ENCODE results near the gene MAP3K1.

Gene MAP3K1

GRCh38 chr5:56800186-56800585, 15.2 kb upstream of the MAP3K1 start:
- Histone ChIP-seq H3K4me3 (ENCODE audit: low read depth in 1 of 5, low read length in 5 of 5) (no peak overlapping the region), H3K4me1 (ENCODE audit: control insufficient read depth in 5 of 5, insufficient read depth in 5 of 5, low read length in 5 of 5) (no peaks in the 10 kb centered on the region), H3K9me3 (ENCODE audit: control insufficient read depth in 5 of 5, low read length in 5 of 5) (no peaks in the 10 kb centered on the region), H3K9ac (ENCODE audit: low read length in 5 of 5) (no peak overlapping the region), H3K36me3 (ENCODE audit: control insufficient read depth in 5 of 5, insufficient read depth in 5 of 5, low read length in 5 of 5) (no peaks in the 10 kb centered on the region), H3K27me3 (ENCODE audit: control insufficient read depth in 5 of 5, insufficient read depth in 4 of 5, low read length in 5 of 5) (no peaks in the 10 kb centered on the region), H3K27ac (ENCODE audit: low read depth, low read length) (no peak overlapping the region)

DNA sequence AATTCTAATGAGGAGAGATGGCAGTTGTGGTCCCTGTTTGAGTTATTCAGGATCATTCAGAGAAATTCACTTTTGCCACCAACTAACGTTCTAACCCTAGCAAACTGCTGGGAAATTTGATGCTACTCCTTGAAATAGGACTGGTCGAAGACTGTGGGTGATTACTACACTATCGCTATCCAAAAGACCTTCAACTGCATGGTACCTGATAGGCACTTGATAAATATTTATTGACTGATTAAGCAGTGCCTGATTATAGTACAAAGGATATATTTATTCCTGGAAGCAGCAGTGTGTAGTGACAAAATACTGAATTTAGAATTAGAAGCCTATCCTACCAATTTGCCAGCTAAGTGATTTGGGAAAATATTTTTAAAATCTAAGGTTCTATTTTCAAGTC, 14.1 kb upstream of the MAP3K1 start:
- no peaks in the 10 kb centered on the region for H3K9me3 ChIP-seq (ENCODE audit: control insufficient read depth in 5 of 5, low read length in 5 of 5)
- no peak overlapping the region for H3K9ac ChIP-seq (ENCODE audit: low read length in 5 of 5)
- no peak overlapping the region for H3K27ac ChIP-seq (ENCODE audit: low read depth, low read length)
- H3K4me3 ChIP-seq (ENCODE audit: low read depth in 1 of 5, low read length in 5 of 5) = no peak overlapping the region
- no peaks in the 10 kb centered on the region for H3K27me3 ChIP-seq (ENCODE audit: control insufficient read depth in 5 of 5, insufficient read depth in 4 of 5, low read length in 5 of 5)
- H3K36me3 ChIP-seq (ENCODE audit: control insufficient read depth in 5 of 5, insufficient read depth in 5 of 5, low read length in 5 of 5) = no peaks in the 10 kb centered on the region
- no peaks in the 10 kb centered on the region for H3K4me1 ChIP-seq (ENCODE audit: control insufficient read depth in 5 of 5, insufficient read depth in 5 of 5, low read length in 5 of 5)

DNA sequence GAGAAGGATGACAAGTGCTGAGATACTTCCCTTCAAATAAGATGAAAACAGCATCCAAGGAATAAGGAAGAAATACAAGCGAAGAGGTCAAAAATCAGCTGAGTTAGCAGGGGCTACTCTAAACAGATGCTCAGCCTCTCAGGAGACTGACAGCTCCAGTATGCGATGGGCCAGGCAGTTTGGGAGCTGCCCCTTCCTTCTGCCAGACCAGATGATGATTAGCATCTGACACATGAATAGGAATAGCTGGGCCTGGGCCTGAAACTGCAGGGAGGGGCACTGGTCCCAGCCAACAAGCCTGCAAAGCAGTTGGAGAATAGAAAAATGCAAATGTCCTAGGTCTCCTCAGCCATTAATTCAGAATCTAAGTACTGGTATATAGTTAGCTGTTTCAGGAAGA, 13.1 kb upstream of the MAP3K1 start:
- no peaks in the 10 kb centered on the region for H3K4me1 ChIP-seq (ENCODE audit: control insufficient read depth in 5 of 5, insufficient read depth in 5 of 5, low read length in 5 of 5)
- no peak overlapping the region for H3K4me3 ChIP-seq (ENCODE audit: low read depth in 1 of 5, low read length in 5 of 5)
- H3K9me3 ChIP-seq (ENCODE audit: control insufficient read depth in 5 of 5, low read length in 5 of 5) = no peaks in the 10 kb centered on the region
- no peaks in the 10 kb centered on the region for H3K27me3 ChIP-seq (ENCODE audit: control insufficient read depth in 5 of 5, insufficient read depth in 4 of 5, low read length in 5 of 5)
- no peaks in the 10 kb centered on the region for H3K36me3 ChIP-seq (ENCODE audit: control insufficient read depth in 5 of 5, insufficient read depth in 5 of 5, low read length in 5 of 5)
- no peak overlapping the region for H3K27ac ChIP-seq (ENCODE audit: low read depth, low read length)
- H3K9ac ChIP-seq (ENCODE audit: low read length in 5 of 5) = no peak overlapping the region

DNA sequence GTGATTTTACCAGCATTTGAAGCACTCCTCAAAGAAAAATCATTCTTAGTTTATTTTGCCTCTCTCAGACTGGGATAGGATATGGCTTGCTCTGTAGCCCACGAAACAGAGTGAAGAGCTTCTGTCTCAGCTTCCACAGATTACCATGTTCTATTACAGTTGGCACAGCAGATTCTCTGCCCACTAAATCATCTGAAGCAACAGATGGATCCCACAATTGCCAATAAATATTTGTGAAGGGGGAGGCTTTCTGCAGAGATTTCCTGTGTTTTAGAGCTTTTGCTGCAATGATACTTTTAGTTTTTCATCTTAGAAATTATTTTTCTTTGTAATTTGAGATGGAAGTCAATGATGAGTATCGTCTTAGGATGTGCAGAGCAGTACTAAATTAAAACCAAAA, 12.3 kb upstream of the MAP3K1 start:
- Histone ChIP-seq H3K9ac (ENCODE audit: low read length in 5 of 5) (no peak overlapping the region), H3K36me3 (ENCODE audit: control insufficient read depth in 5 of 5, insufficient read depth in 5 of 5, low read length in 5 of 5) (no peaks in the 10 kb centered on the region), H3K9me3 (ENCODE audit: control insufficient read depth in 5 of 5, low read length in 5 of 5) (no peaks in the 10 kb centered on the region), H3K27me3 (ENCODE audit: control insufficient read depth in 5 of 5, insufficient read depth in 4 of 5, low read length in 5 of 5) (no peaks in the 10 kb centered on the region), H3K4me3 (ENCODE audit: low read depth in 1 of 5, low read length in 5 of 5) (no peak overlapping the region), H3K4me1 (ENCODE audit: control insufficient read depth in 5 of 5, insufficient read depth in 5 of 5, low read length in 5 of 5) (peaks cover 0 to 3% (median 0%) of the 10 kb centered on the region in 5 donors), H3K27ac (ENCODE audit: low read depth, low read length) (no peak overlapping the region)

GRCh38 chr5:56803894-56804293, 11.5 kb upstream of the MAP3K1 start:
- no peak overlapping the region for H3K4me3 ChIP-seq (ENCODE audit: low read depth in 1 of 5, low read length in 5 of 5)
- no peak overlapping the region for H3K9ac ChIP-seq (ENCODE audit: low read length in 5 of 5)
- no peaks in the 10 kb centered on the region for H3K9me3 ChIP-seq (ENCODE audit: control insufficient read depth in 5 of 5, low read length in 5 of 5)
- no peak overlapping the region for H3K27ac ChIP-seq (ENCODE audit: low read depth, low read length)
- peaks cover 0 to 5% (median 0%) of the 10 kb centered on the region in 5 donors for H3K4me1 ChIP-seq (ENCODE audit: control insufficient read depth in 5 of 5, insufficient read depth in 5 of 5, low read length in 5 of 5)
- no peaks in the 10 kb centered on the region for H3K36me3 ChIP-seq (ENCODE audit: control insufficient read depth in 5 of 5, insufficient read depth in 5 of 5, low read length in 5 of 5)
- H3K27me3 ChIP-seq (ENCODE audit: control insufficient read depth in 5 of 5, insufficient read depth in 4 of 5, low read length in 5 of 5) = no peaks in the 10 kb centered on the region

DNA sequence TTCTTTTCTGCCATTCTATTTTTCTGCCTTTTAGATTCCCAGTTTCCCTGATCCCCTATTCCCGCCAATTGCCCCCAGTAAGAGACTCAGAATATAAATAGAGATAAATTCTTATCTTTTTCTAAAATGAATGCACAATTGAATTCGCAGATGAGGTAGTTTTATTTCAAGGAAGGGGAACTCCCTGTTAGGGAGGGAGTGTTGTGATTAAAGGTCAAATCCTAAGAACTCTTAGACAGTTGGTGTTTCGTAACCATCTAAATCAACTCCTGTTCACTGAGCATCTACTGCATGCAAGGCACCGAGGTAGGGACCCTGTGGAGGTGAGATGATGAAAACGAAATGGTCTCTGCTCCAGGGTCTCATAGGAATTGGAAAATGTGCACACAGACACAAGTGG, 7.7 kb upstream of the MAP3K1 start:
- H3K4me1 ChIP-seq (ENCODE audit: control insufficient read depth in 5 of 5, insufficient read depth in 5 of 5, low read length in 5 of 5) = peaks cover 0 to 5% (median 0%) of the 10 kb centered on the region in 5 donors
- no peaks in the 10 kb centered on the region for H3K36me3 ChIP-seq (ENCODE audit: control insufficient read depth in 5 of 5, insufficient read depth in 5 of 5, low read length in 5 of 5)
- H3K9me3 ChIP-seq (ENCODE audit: control insufficient read depth in 5 of 5, low read length in 5 of 5) = no peaks in the 10 kb centered on the region
- no peak overlapping the region for H3K9ac ChIP-seq (ENCODE audit: low read length in 5 of 5)
- H3K4me3 ChIP-seq (ENCODE audit: low read depth in 1 of 5, low read length in 5 of 5) = no peak overlapping the region
- H3K27ac ChIP-seq (ENCODE audit: low read depth, low read length) = no peak overlapping the region
- H3K27me3 ChIP-seq (ENCODE audit: control insufficient read depth in 5 of 5, insufficient read depth in 4 of 5, low read length in 5 of 5) = no peaks in the 10 kb centered on the region

DNA sequence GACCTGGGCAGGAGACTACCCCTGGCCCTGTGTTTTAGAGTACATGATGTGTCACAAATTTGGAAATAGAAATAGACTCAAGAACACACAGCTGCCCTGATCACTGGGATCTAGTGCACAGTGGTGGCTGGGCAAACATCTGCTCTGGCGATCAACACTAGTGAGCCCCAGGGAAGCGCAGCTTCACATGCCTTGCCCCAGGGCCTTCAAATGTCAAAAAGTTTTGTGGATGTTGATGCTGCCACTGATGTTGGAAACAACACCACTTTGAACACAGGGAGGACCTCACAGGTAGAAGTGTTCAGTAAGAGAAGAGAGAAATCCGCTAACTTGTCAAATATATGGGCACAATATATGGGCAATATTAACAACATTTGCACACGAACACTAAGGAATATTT, 7.1 kb upstream of the MAP3K1 start:
- Histone ChIP-seq H3K9me3 (ENCODE audit: control insufficient read depth in 5 of 5, low read length in 5 of 5) (no peaks in the 10 kb centered on the region), H3K4me3 (ENCODE audit: low read depth in 1 of 5, low read length in 5 of 5) (no peak overlapping the region), H3K27me3 (ENCODE audit: control insufficient read depth in 5 of 5, insufficient read depth in 4 of 5, low read length in 5 of 5) (no peaks in the 10 kb centered on the region), H3K36me3 (ENCODE audit: control insufficient read depth in 5 of 5, insufficient read depth in 5 of 5, low read length in 5 of 5) (no peaks in the 10 kb centered on the region), H3K4me1 (ENCODE audit: control insufficient read depth in 5 of 5, insufficient read depth in 5 of 5, low read length in 5 of 5) (peaks cover 0 to 5% (median 0%) of the 10 kb centered on the region in 5 donors), H3K9ac (ENCODE audit: low read length in 5 of 5) (no peak overlapping the region), H3K27ac (ENCODE audit: low read depth, low read length) (no peak overlapping the region)

GRCh38 chr5:56810826-56811225, 4.5 kb upstream of the MAP3K1 start:
- H3K36me3 ChIP-seq (ENCODE audit: control insufficient read depth in 5 of 5, insufficient read depth in 5 of 5, low read length in 5 of 5) = no peaks in the 10 kb centered on the region
- H3K9ac ChIP-seq (ENCODE audit: low read length in 5 of 5) = no peak overlapping the region
- H3K4me3 ChIP-seq (ENCODE audit: low read depth in 1 of 5, low read length in 5 of 5) = no peak overlapping the region
- no peaks in the 10 kb centered on the region for H3K9me3 ChIP-seq (ENCODE audit: control insufficient read depth in 5 of 5, low read length in 5 of 5)
- peaks cover 0 to 13% (median 8%) of the 10 kb centered on the region in 5 donors for H3K4me1 ChIP-seq (ENCODE audit: control insufficient read depth in 5 of 5, insufficient read depth in 5 of 5, low read length in 5 of 5)
- H3K27me3 ChIP-seq (ENCODE audit: control insufficient read depth in 5 of 5, insufficient read depth in 4 of 5, low read length in 5 of 5) = no peaks in the 10 kb centered on the region
- H3K27ac ChIP-seq (ENCODE audit: low read depth, low read length) = no peak overlapping the region

DNA sequence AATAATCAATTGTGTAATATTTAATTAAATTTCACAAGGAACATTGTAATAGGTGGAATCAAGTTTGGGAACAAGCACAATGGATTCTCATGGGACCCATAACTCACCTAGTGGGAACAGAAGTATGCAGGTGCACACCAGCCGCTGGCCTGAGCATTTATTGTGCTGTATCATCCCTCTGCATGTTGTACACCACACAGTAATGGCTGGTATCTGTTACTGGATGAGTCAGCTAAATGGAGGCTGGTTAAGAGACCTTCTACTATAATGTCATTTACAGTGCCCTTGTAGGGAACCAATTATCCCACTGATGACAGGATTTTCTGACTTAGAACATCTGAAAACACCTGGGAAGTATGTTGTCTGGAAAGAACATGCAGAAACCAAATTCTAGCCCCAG, 3.2 kb upstream of the MAP3K1 start:
- Histone ChIP-seq H3K27ac (ENCODE audit: low read depth, low read length) (no peak overlapping the region), H3K4me1 (ENCODE audit: control insufficient read depth in 5 of 5, insufficient read depth in 5 of 5, low read length in 5 of 5) (peaks cover under 1 to 19% (median 13%) of the 10 kb centered on the region in 5 donors), H3K36me3 (ENCODE audit: control insufficient read depth in 5 of 5, insufficient read depth in 5 of 5, low read length in 5 of 5) (no peaks in the 10 kb centered on the region), H3K27me3 (ENCODE audit: control insufficient read depth in 5 of 5, insufficient read depth in 4 of 5, low read length in 5 of 5) (no peaks in the 10 kb centered on the region), H3K9ac (ENCODE audit: low read length in 5 of 5) (no peak overlapping the region), H3K9me3 (ENCODE audit: control insufficient read depth in 5 of 5, low read length in 5 of 5) (no peaks in the 10 kb centered on the region), H3K4me3 (ENCODE audit: low read depth in 1 of 5, low read length in 5 of 5) (no peak overlapping the region)

DNA sequence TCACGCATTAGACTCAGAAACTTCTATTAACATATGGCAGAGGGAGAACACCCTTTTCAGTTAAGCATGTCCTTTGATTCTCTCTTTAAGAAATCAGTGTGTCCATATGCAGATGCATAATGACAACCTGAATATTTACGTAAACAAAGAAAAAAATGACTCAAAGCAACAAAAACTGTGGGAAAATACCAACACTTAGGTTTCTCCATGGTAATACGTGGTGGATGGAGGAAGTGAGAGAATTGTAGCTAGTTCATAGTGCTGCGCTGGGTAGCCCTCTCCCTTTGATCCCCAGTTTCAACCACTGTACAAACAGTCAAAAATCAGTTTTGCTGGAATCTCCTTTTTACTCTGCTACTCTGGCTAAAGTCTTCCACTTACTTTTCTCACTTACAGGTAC, 2.0 kb upstream of the MAP3K1 start:
- Histone ChIP-seq H3K4me3 (ENCODE audit: low read depth in 1 of 5, low read length in 5 of 5) (no peak overlapping the region), H3K9ac (ENCODE audit: low read length in 5 of 5) (no peak overlapping the region), H3K27ac (ENCODE audit: low read depth, low read length) (no peak overlapping the region)

More for the DNA sequence above, 2.0 kb upstream of the MAP3K1 start:
- Histone ChIP-seq H3K27me3 (ENCODE audit: control insufficient read depth in 5 of 5, insufficient read depth in 4 of 5, low read length in 5 of 5) (no peaks in the 10 kb centered on the region), H3K9me3 (ENCODE audit: control insufficient read depth in 5 of 5, low read length in 5 of 5) (no peaks in the 10 kb centered on the region), H3K36me3 (ENCODE audit: control insufficient read depth in 5 of 5, insufficient read depth in 5 of 5, low read length in 5 of 5) (no peaks in the 10 kb centered on the region), H3K4me1 (ENCODE audit: control insufficient read depth in 5 of 5, insufficient read depth in 5 of 5, low read length in 5 of 5) (peaks cover 3 to 23% (median 22%) of the 10 kb centered on the region in 5 donors)
